GM20000 (cell line): Measurements from ENCODE around the gene FZR1.
"Not testable (repeated sequence)": the region's sequence is repeated elsewhere in the genome, so short reads cannot be mapped to it uniquely, and the experiment has no call there.

Experiments
- DNase-seq: peaks from one replicate; pipeline ENCODE4 v3.0.0; 2012; ENCODE audit warnings: low spot score
- TF ChIP-seq, protein P1 (sequence below): IDR thresholded peaks from 2 replicates; pipeline ENCODE4 v1.5.1; 2012; ENCODE audit warnings: mild to moderate bottlenecking, control low read depth; ENCODE audit errors: extremely low read depth, missing control alignments

The FZR1 gene

DNA sequence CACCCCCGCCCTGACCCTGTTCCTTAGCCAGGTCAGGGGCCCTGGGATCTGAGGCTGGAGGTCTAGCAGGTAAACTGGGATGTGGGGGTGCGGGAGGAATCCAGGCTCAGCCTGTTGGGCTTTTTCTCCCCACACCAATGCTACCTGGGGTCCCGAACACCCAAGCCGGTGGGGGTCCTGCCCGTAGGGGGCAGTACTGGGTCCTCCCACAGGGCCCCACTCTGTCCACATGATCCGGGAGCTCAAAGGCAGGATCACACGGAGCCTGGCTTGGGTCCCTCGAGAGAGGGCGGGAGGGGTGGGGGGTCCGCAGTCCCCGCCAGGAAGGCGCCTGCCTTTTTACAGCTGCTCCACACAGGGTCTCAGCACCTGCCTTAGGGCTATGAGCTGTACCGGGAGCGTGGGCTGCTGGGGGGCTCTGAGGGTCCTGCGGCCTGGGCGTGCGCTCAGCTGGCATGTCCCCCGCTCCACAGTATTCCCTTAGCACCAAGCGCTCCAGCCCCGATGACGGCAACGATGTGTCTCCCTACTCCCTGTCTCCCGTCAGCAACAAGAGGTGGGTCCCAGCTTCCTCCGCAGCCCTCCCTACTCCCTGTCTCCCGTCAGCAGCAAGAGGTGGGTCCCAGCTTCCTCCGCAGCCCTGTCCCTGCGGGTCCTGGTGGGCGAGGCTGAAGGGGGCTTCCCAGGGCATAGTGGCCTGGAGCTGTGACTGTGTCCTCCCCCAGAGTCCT is 20.6 kb downstream of the FZR1 start:
- no peak for DNase-seq
- TF ChIP-seq, protein P1, sequence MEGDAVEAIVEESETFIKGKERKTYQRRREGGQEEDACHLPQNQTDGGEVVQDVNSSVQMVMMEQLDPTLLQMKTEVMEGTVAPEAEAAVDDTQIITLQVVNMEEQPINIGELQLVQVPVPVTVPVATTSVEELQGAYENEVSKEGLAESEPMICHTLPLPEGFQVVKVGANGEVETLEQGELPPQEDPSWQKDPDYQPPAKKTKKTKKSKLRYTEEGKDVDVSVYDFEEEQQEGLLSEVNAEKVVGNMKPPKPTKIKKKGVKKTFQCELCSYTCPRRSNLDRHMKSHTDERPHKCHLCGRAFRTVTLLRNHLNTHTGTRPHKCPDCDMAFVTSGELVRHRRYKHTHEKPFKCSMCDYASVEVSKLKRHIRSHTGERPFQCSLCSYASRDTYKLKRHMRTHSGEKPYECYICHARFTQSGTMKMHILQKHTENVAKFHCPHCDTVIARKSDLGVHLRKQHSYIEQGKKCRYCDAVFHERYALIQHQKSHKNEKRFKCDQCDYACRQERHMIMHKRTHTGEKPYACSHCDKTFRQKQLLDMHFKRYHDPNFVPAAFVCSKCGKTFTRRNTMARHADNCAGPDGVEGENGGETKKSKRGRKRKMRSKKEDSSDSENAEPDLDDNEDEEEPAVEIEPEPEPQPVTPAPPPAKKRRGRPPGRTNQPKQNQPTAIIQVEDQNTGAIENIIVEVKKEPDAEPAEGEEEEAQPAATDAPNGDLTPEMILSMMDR, result no peak

DNA sequence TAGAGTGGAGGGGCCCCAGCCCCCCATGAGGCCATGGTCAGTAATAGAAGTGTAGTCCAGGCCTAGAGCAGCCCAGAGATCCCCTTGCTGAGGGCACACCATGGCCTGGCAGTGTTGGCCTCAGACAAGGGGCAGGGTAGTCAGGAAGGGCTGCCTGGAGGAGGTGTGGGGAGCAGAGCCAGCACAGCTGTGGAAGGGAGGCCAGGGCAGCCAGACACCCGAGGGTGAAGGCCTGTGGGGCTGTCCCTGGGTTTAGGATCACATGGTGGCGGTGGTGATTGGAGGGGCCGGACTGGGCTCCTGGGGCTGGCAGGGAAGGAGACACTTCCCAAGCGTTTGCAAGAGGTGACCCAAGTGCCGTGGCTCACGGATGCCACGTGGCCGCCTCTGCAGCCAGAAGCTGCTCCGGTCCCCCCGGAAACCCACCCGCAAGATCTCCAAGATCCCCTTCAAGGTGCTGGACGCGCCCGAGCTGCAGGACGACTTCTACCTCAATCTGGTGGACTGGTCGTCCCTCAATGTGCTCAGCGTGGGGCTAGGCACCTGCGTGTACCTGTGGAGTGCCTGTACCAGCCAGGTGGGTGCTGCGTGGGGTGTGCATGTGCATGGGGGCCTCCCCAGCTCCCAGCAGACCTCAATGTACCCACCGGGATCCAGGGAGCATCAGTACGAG is 21.3 kb downstream of the FZR1 start:
- no peak for DNase-seq
- TF ChIP-seq, protein P1, result no peak

DNA sequence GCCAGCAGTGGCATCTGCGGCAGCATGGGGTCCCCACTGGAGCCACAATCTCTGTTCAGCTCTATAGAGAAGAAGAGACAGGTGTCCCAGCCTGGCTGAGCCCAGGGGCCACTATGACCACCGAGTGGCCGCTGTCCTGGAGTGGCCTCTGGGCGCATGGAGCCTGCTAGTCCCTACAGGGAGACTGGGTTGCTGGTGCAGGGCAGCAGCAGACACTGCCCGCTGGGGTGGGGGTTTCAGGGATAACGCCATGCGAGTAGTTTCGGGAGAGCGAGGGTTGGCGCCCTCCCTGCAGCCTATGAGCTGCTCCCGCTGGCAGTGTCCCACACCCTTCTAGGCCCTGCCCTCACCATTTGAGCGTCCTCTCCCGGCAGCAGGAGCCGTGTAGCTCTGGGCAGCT is 22.0 kb downstream of the FZR1 start:
- no peak for DNase-seq
- TF ChIP-seq, protein P1, result no peak

DNA sequence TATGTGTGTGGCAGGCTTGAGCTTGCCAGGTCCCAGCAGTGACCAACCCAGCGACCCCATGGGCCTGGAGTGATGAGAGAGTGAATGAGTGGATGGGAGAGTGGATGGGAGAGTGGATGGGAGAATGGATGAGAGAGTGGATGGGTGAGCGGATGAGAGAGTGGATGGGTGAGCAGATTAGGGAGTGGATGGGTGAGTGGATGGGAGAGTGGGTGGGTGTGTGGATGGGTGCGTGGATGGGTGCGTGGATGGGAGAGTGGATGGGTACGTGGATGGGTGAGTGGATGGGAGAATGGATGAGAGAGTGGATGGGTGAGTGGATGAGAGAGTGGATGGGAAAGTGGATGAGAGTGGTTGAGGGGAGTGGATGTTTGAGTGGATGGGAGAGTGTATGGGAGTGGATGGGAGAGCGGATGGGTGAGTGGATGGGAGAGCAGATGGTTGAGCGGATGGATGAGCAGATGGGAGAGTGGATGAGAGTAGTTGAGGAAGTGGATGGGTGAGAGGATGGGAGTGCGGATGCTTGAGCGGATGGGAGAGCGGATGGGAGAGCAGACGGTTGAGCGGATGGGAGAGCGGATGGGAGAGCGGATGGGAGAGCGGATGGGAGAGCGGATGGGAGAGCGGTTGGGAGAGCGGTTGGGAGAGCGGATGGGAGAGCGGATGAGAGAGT is 22.6 kb downstream of the FZR1 start:
- TF ChIP-seq, protein P1, result no peak
- no peak for DNase-seq

DNA sequence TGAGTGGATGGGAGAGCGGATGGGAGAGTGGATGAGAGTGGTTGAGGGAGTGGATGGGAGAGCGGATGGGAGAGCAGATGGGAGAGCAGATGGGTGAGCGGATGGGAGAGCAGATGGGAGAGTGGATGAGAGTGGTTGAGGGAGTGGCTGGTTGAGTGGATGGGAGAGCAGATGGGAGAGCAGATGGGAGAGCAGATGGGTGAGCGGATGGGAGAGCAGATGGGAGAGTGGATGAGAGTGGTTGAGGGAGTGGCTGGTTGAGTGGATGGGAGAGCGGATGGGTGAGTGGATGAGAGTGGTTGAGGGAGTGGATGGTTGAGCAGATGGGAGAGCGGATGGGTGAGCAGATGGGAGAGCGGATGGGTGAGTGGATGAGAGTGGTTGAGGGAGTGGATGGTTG is 23.2 kb downstream of the FZR1 start:
- DNase-seq, result not testable (repeated sequence)

DNA sequence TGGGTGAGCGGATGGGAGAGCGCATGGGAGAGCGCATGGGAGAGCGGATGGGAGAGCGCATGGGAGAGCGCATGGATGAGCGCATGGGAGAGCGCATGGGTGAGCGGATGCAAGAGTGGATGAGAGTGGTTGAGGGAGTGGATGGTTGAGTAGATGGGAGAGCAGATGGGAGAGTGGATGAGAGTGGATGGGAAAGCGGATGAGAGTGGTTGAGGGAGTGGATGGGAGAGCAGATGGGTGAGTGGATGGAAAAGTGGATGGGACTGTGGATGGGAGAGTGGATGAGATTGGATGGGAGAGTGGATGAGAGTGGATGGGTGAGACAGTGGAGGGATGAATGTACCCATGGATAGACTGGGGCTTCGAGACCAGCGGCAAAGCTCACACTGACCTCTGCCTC is 24.3 kb downstream of the FZR1 start:
- TF ChIP-seq, protein P1, result no peak
- no peak for DNase-seq

DNA sequence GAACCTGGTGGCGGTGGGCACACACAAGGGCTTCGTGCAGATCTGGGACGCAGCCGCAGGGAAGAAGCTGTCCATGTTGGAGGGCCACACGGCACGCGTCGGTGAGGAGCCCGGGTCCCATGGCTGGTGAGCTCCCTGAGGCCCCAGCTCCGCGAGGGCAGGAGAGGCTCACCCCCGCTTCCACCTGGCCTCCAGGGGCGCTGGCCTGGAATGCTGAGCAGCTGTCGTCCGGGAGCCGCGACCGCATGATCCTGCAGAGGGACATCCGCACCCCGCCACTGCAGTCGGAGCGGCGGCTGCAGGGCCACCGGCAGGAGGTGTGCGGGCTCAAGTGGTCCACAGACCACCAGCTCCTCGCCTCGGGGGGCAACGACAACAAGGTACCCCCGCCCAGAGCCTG is 25.6 kb downstream of the FZR1 start:
- DNase-seq, result no peak
- TF ChIP-seq, protein P1, result no peak
